GM20000 (cell line): ENCODE results near the gene RPS6KA2.

Experiments used
- DNase-seq: peaks from one replicate; pipeline ENCODE4 v3.0.0; 2012; ENCODE audit warnings: low spot score
- TF ChIP-seq, protein P1 (sequence below): IDR thresholded peaks from 2 replicates; pipeline ENCODE4 v1.5.1; 2012; ENCODE audit warnings: mild to moderate bottlenecking, control low read depth; ENCODE audit errors: extremely low read depth, missing control alignments

The RPS6KA2 gene

DNA sequence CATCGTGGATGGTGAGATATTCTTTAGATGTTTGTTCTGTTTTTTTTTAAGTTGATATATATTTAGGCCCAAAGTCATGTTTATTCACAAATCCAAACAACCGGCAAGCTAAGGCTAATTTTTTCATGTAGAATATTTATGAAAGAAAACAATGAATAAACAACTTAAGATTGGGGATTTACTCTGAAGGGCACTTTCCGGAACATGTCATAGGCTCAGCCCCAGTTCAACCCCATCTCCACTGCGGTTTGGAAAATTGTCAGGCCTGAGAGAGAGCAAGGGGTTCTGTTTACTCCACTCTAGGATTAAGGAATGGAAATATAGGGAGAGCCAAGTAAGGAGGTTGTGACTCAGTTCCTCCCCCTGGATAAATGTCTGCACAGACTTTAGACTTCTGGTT lies 18.3 kb downstream of the RPS6KA2 start:
- TF ChIP-seq, protein P1, sequence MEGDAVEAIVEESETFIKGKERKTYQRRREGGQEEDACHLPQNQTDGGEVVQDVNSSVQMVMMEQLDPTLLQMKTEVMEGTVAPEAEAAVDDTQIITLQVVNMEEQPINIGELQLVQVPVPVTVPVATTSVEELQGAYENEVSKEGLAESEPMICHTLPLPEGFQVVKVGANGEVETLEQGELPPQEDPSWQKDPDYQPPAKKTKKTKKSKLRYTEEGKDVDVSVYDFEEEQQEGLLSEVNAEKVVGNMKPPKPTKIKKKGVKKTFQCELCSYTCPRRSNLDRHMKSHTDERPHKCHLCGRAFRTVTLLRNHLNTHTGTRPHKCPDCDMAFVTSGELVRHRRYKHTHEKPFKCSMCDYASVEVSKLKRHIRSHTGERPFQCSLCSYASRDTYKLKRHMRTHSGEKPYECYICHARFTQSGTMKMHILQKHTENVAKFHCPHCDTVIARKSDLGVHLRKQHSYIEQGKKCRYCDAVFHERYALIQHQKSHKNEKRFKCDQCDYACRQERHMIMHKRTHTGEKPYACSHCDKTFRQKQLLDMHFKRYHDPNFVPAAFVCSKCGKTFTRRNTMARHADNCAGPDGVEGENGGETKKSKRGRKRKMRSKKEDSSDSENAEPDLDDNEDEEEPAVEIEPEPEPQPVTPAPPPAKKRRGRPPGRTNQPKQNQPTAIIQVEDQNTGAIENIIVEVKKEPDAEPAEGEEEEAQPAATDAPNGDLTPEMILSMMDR, result no peak
- no peak for DNase-seq

DNA sequence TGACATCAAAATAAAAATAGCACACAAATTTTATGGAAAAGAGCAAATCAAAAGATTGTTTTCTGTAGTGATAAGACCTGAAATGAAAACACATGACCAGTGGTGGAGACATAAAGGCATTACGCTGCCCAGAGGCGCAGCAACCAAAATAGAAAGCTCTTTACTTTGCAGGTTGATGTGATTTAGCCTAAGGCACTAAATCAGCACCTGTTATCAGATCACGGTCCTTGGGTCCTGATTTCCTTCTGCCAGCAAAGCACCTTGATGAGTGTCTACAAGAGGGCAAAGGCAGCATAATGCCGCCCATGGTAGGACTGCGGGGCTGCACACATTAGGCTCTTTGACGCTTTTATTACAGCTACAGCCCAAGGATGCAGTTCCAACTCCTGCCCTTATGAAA lies 21.3 kb downstream of the RPS6KA2 start:
- TF ChIP-seq, protein P1, result no peak
- no peak for DNase-seq

DNA sequence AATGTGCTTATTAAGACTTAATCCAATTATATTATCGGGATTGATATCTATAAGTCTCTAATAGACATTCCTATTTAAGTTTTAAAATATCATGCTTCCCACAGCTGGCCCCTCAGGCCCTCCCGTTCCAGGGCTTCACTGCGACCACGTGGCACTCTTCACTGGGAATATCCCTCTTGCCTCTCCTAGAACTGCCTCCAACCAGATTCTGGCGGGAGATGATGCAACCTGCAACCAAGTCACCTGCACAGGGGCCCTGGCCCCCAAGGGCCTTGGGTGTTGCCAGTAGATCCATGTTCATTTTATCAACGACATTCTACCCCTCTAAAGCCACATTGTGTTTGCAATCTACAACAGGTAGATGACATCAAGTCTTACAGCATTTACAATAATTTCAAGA lies 22.1 kb downstream of the RPS6KA2 start:
- no peak for DNase-seq
- TF ChIP-seq, protein P1, result no peak

DNA sequence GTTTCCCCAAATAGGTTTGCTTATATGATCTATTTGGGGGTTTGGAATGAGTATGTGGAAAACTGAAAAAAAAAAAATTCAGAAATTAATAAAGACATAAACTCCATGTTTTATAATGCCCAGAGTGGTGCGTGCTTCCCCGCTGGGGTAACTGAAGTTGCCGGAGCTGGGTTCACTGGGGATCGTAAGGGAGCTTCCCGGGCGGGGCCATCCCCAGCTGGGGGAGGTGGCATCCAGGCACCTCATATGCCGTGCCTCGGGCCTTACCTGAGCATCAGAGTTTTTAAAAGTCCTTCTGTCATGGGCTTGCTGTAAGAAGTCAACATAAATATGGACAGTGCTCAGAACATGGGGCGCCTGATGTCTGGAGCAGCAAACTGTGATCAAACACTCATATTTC lies 22.7 kb downstream of the RPS6KA2 start:
- DNase-seq, result no peak
- TF ChIP-seq, protein P1, result no peak

DNA sequence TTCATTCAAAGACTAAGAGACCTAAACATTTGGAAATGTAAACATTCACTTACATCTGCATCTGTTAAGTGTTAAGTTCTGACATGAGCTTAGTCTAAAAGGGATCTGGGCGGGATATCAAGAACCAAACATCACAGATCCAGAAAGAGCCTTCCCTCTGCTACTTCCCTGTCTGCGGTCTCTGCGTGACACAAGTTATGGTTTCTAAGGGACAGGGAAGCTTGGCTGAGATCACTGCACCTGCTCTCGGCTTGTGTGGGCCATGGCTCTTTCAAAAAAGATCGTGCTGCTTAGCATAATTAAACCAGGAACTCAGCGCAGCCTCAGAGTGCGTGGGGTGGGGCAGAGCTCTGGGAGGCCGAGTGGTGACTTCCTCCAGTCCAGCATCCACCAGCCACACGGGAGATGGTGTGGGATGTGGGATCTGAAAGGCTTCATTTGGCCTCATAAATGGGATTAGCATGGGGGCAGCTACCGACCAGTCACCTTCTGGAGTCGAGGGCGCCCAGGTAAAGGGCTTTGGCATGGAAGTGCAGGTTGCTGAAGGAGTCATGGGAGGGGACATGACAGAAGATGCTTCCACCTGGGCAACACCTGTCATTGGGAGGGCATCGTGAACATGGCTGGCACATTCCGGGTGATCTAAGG lies 23.9 kb downstream of the RPS6KA2 start:
- TF ChIP-seq, protein P1, result no peak
- no peak for DNase-seq

DNA sequence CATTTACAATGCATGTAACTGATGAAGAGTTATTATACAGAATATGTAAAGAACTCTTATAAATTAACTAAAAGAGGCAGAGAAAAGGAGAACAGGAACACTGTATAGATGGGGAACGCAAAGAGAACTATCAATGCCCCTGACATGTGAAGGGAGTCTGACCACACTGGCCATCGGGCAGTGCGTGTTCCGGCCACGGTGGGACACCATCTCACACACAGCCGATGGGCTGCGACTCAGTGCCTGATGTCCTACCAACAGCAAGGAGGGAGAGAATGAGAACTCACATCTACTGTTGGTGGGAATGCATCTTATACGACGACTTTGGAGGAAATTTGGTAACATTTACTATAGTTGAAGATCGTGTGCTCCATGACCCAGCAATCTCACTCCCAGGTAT lies 25.1 kb downstream of the RPS6KA2 start:
- TF ChIP-seq, protein P1, result no peak
- DNase-seq, result no peak

DNA sequence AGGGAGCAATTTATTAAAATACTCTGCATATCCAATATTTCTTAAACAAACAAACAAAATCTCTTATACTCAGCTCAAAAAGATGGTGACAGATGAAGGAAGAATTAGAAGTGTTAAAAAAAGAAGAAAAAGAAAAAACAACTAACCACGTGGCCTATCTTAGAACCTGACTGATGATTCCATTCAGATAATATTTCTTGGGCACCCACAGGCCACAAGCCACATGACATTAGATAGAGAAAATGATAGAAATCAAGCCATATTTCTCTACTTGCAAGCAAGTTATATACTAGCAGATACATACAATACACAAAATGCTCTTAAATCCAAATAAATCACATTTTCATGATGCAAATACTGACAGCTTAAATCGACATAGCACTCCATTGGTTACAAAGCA lies 26.1 kb downstream of the RPS6KA2 start:
- TF ChIP-seq, protein P1, result no peak
- no peak for DNase-seq
